Eye (tissue), 1 donor: ENCODE measurements around the gene BDKRB2.
A peak's percentile ranks its signal among the peaks of the same experiment; 100 is the strongest.

Experiments used
- DNase-seq: peaks from one replicate; pipeline ENCODE4 v3.0.0-alpha.2; 2015

BDKRB2 gene

GRCh38 chr14:96252999-96253539 is 48.4 kb downstream of the BDKRB2 start:
- no peak for DNase-seq

DNA sequence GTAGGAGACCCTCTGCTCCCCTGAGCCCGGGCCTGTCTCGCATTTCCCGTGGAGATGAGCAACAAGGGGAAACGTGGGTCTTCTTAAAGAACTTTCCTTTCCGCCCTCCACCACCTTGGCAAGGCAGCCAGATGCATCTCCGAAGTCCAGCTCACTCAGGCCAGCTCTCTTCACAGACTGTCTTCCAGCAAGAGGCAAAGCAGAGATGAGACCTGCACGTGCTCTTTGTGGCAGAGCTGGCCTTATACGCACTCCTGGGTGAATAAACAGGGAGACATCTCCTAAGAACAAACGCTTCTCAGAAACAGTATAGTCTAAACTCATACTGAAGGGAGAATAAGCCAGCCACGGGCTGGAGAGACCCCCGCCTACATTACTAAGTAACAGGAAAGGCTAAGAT is 50.0 kb downstream of the BDKRB2 start:
- DNase-seq, result no peak

DNA sequence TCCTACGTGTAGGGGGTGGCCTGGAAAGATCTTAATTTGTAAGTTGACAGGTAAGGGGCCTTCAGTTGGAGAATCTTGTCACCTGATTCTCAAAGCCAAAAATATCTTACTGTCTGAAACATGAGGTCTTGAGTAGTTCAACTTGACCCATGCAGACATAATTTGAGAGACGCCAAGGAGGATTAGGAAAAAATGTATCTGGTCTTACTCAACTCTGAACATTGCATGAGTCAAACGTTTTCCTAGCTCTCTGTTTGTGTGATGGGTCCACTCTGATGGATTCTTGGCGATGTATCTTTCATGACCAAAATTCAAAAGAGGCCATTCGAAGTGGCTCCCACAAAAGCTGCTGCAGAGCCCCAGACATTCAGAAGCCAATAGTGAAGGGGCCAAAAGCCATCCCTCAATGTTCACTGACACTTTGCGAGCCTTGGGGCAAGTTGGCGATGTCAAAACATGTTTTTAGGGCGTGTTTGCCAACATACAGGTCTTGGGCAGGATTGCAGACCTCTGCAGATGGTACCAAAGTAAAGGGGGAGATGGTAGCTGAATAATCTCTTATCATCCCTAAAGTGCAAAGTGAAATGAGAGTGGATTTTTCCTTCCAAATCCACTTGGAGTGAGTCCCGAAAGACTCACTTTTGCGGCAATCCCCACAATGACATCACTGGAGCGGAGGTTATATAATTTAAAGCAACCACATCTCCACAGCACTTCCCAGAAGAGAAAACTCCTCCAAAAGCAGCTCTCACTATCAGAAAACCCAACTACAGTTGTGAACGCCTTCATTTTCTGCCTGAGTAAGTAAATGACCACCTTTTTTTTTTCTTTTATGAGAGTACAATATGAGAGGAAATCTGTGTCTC is 51.1 kb downstream of the BDKRB2 start, which contains the start of gene BDKRB1:
Gene BDKRB1, plus strand, starts transcription at position 710 of the 866 bp plus-strand sequence. CDS start 7,473 bp downstream, outside the sequence.
- no peak for DNase-seq

DNA sequence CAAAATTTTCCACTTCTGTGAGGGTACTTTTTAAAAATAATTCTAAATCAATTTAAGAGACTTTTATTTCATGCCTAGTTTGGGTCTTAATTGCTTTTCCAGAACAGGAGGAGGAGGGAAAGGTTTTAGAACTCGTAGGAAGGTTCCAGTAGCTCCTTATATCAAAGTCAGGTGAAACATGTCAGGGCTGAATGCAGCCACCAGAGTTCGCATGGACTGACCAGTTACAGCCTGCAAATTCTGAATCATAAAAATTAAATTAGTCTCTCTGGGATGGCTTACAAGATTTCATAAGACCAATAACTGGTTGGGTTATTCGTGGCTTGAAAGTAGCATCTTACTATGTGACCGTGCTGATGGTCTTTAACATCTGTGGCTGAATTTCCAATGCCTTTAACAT is 51.8 kb downstream of the BDKRB2 start:
- no peak for DNase-seq

- no peak for DNase-seq
Measured at GRCh38 chr14:96257056-96257455, 52.4 kb downstream of the BDKRB2 start.

- no peak for DNase-seq
Measured at GRCh38 chr14:96257900-96258299, 53.3 kb downstream of the BDKRB2 start.

DNA sequence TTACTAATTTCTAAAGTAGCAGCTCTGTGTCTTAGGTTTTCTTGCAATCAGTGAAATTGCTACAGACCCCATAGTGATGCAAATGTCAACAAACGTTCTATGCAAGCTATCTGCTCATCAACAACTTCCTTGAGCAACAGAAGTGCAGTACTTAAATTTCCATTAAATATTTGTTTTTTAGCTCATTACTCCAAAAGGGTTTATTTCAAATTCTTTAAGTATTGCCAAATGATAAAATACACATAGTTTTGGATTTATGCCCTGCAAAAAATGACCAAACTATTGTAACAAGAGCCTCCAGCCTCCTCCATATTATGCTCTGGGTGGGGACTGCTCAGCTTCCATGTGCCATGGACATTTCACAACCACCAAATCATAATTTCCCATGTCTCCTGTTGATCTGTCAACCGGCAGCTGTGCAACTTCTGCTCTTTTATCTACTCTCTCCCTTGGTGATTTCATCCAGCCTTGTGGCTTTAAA is 55.7 kb downstream of the BDKRB2 start:
- DNase-seq, result no peak

GRCh38 chr14:96261053-96261452 is 56.4 kb downstream of the BDKRB2 start:
- no peak for DNase-seq

- no peak for DNase-seq
Measured at GRCh38 chr14:96261772-96262655, 57.4 kb downstream of the BDKRB2 start.

- no peak for DNase-seq
Measured at GRCh38 chr14:96263347-96264199, 58.9 kb downstream of the BDKRB2 start.

DNA sequence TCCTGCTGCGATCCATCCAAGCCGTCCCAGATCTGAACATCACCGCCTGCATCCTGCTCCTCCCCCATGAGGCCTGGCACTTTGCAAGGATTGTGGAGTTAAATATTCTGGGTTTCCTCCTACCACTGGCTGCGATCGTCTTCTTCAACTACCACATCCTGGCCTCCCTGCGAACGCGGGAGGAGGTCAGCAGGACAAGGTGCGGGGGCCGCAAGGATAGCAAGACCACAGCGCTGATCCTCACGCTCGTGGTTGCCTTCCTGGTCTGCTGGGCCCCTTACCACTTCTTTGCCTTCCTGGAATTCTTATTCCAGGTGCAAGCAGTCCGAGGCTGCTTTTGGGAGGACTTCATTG is 59.5 kb downstream of the BDKRB2 start:
- DNase-seq, result no peak

DNA sequence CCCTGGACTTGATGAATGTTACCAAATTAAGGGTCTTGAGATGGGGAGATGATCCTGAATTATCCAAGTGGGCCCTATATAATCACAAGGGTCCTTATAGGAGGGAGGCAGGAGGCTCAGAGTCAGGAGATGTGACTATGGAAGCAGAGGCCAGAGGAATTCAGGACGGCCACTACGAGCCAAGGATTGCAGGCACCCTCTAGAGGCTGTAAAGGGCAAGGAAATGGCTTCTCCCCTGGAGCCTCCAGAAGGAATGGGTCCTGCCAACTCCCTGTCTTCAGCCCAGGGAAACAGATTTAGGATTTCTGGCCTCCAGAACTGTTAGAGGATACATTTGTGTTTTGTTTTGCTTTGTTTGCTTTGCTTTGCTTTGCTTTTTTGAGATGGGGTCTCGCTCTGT is 60.2 kb downstream of the BDKRB2 start:
- no peak for DNase-seq

- DNase-seq, result no peak
Measured at GRCh38 chr14:96265383-96266095, 60.9 kb downstream of the BDKRB2 start.

- peak; percentile 81 for DNase-seq
Measured at GRCh38 chr14:96267336-96267735, 62.7 kb downstream of the BDKRB2 start.

DNA sequence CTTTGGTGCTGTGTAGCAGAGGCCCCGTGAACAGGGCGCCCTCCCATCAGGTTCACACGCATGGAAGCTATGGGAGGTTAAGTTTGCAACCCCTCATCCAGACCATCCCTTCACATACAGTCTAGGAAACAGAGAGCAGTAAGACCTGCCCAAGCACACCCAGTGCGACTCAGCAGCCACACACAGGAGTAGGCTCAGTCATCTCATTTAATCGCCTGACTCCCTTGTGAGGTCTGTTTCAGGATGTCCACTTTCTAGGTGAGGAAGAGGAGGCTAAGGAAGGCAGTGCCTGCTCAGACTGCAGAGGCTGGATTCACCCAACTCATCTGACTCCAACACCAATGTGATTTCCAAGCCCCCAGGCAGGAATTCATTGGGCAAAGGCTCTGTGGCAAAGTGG is 63.3 kb downstream of the BDKRB2 start:
- DNase-seq, result no peak

DNA sequence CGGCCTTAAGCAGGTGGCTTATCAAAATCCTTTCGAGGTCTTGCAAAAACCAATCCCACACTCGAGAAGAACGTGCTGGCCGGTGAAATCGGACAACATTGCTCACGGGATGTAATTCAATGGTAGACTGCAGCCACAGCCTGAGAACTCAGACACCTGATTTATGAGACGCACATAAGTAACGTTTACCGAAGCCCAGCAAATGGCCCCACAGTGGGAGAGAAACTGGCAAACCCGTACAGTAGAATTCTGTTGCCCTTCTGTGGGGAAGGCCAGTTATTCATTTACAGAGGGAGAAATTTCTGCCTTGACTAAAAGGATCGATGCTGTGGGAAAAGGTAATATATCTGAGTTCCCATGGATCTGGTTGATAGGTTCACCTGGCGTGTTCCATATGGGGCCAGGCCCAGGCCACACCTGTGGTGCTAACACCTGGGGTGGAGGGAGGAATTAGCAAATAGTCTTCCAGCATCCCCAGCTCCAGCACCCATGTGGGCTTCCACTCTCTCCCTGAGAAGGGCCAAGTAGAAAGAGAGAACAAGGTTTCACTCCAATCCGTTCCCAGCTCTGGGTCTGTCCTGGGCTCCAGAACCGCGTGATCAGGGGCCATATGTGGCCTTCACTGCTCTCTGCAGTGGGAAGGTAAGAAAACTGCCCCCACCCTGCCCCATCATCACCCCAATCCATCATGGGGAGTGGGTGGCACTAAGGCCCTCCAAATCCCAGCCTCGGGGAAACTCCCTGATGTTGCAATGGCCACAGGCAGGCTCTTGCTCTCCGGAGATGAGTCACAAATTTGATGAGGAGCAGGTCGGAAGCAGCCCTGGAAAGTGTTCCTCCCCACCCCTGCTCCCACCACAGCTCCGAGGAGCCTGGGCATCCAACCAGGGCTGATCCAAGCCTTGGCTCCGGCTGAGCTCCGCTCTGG is 64.1 kb downstream of the BDKRB2 start:
- DNase-seq, result no peak

- no peak for DNase-seq
Measured at GRCh38 chr14:96269359-96269710, 64.7 kb downstream of the BDKRB2 start.

- no peak for DNase-seq
Measured at GRCh38 chr14:96270565-96271420, 66.2 kb downstream of the BDKRB2 start.

- no peak for DNase-seq
Measured at GRCh38 chr14:96271421-96271762, 66.8 kb downstream of the BDKRB2 start.
